SU-DHL-6 (cell line): ENCODE results near the gene TEX264.

Experiments
- H2AFZ ChIP-seq: fragments of 200-600 bp; sonication (generic); 2 replicates; pipeline ENCODE4 v1.6.1; 2014; ENCODE audit warnings: low read depth, mild to moderate bottlenecking, moderate library complexity, mixed read lengths, antibody characterized with exemption, low read length; ENCODE audit not compliant: severe bottlenecking
- H3F3A ChIP-seq: fragments of 200-600 bp; shearing (Covaris generic); 2 replicates; pipeline ENCODE4 v1.6.0; 2016; ENCODE audit warnings: antibody characterized with exemption, mild to moderate bottlenecking; ENCODE audit not compliant: insufficient read depth
- H3K27ac ChIP-seq: fragments of 200-600 bp; sonication (generic); 2 replicates; pipeline ENCODE4 v1.5.1; 2016; ENCODE audit warnings: low read depth, mild to moderate bottlenecking, low read length, moderate library complexity, mixed read lengths
- H3K27me3 ChIP-seq: fragments of 200-600 bp; sonication (generic), shearing (Covaris generic); 2 replicates; pipeline ENCODE4 v1.6.0; 2014; ENCODE audit warnings: mild to moderate bottlenecking, low read length
- H3K36me3 ChIP-seq: fragments of 200-600 bp; sonication (generic); 2 replicates; pipeline ENCODE4 v1.6.1; 2014; ENCODE audit warnings: mild to moderate bottlenecking, low read length, mixed read lengths
- H3K4me2 ChIP-seq: fragments of 300-600, 200-600 bp; shearing (Covaris generic), sonication (generic); 2 replicates; pipeline ENCODE4 v1.6.0; 2014; ENCODE audit warnings: low read length, low read depth, mild to moderate bottlenecking; ENCODE audit not compliant: poor library complexity, severe bottlenecking
- H3K4me3 ChIP-seq: fragments of 200-600 bp; sonication (generic); 2 replicates; pipeline ENCODE4 v1.5.1; 2014; ENCODE audit warnings: antibody characterized with exemption, low read length, mild to moderate bottlenecking, mixed read lengths; ENCODE audit not compliant: insufficient read depth, poor library complexity, severe bottlenecking
- H3K79me2 ChIP-seq: fragments of 200-600 bp; sonication (generic); 2 replicates; pipeline ENCODE4 v1.6.1; 2014; ENCODE audit warnings: mild to moderate bottlenecking, low read length, moderate library complexity; ENCODE audit not compliant: insufficient read depth
- H3K9ac ChIP-seq: fragments of 200-600 bp; sonication (generic); 2 replicates; pipeline ENCODE4 v1.7.0; 2014; ENCODE audit warnings: mild to moderate bottlenecking, low read length
- H3K9me2 ChIP-seq: fragments of 200-600 bp; sonication (generic); replicated peaks from 2 replicates; pipeline ENCODE4 v1.6.1; 2014; ENCODE audit warnings: low read length; ENCODE audit not compliant: insufficient read depth
- H3K9me3 ChIP-seq: fragments of 200-600 bp; sonication (generic); 2 replicates; pipeline ENCODE4 v1.6.1; 2014; ENCODE audit warnings: low read length, mixed read lengths; ENCODE audit not compliant: insufficient read depth
- H4K20me1 ChIP-seq: fragments of 200-600 bp; sonication (generic); 2 replicates; pipeline ENCODE4 v1.6.1; 2014; ENCODE audit warnings: low read depth, mild to moderate bottlenecking, antibody characterized with exemption, low read length, moderate library complexity, mixed read lengths
- EZH2phosphoT487 ChIP-seq: fragments of 200-600 bp; sonication (generic), shearing (Covaris generic); conservative IDR thresholded peaks from 2 replicates; pipeline ENCODE4 v1.6.1; 2018; ENCODE audit warnings: mild to moderate bottlenecking, antibody characterized with exemption, low read length, moderate library complexity, mixed read lengths
- TF ChIP-seq, protein P1 (sequence below): fragments of 200-600 bp; sonication (generic); IDR thresholded peaks from one replicate; pipeline ENCODE4 v1.5.1; 2017; ENCODE audit warnings: antibody characterized with exemption, mild to moderate bottlenecking, low read length, moderate library complexity; ENCODE audit not compliant: insufficient read depth, poor library complexity, severe bottlenecking

TEX264 gene

DNA sequence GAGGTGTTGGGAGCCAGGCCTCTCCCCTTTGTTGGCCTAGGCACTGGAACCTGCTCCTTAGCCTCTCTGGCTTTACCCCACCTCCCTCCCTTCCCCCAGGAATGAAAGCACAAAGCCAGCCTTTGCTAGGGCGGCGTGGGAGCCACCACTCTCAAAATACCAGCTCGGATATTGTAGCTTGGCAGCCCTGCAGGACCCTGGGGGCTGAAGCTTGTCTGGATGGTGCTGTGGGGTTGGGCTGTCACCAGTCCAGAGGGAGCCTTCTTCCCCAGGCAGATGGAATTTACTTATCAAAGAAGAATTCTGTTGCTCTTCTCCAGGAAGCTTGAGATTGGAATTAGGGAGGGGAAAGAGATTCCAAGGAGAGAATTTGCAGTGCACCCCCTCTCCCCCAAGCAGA, 20.9 kb downstream of the TEX264 start:
- Histone ChIP-seq H3K36me3 (no peaks in the 10 kb centered on the region), H3K9me2 (no peaks in the 10 kb centered on the region), H3K9ac (no peak overlapping the region), H3K79me2 (no peaks in the 10 kb centered on the region), H3K4me2 (no peak overlapping the region), H3K27me3 (no peaks in the 10 kb centered on the region), H4K20me1 (no peaks in the 10 kb centered on the region), H2AFZ (no peak overlapping the region), H3K9me3 (no peaks in the 10 kb centered on the region), H3K27ac (no peak overlapping the region), H3K4me3 (no peak overlapping the region), H3F3A (no peaks in the 10 kb centered on the region)
- TF ChIP-seq, protein P1, sequence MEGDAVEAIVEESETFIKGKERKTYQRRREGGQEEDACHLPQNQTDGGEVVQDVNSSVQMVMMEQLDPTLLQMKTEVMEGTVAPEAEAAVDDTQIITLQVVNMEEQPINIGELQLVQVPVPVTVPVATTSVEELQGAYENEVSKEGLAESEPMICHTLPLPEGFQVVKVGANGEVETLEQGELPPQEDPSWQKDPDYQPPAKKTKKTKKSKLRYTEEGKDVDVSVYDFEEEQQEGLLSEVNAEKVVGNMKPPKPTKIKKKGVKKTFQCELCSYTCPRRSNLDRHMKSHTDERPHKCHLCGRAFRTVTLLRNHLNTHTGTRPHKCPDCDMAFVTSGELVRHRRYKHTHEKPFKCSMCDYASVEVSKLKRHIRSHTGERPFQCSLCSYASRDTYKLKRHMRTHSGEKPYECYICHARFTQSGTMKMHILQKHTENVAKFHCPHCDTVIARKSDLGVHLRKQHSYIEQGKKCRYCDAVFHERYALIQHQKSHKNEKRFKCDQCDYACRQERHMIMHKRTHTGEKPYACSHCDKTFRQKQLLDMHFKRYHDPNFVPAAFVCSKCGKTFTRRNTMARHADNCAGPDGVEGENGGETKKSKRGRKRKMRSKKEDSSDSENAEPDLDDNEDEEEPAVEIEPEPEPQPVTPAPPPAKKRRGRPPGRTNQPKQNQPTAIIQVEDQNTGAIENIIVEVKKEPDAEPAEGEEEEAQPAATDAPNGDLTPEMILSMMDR = no peak
- no peak for TF ChIP-seq EZH2phosphoT487

DNA sequence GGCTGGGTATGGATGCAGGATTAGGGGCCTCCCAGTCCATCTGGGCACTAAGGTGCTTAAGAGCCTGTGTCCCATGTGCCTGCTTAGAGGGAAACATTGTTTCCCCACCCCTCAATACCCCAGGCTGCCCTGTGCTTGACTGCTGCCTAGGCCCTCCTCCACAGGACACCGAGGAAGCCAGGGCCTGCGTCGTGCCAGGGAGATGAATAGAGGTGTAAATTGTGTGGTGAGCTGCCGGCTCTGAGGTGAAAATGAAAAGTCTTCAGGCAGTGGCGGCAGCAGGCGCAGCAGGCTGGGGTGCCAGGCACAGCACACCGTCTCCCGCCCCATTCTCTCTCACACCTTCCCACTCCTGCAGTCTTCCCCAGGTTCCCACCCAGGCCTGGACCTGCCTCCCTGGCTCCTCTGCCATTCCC, 21.9 kb downstream of the TEX264 start:
- Histone ChIP-seq H3K4me3 (no peak overlapping the region), H3F3A (no peaks in the 10 kb centered on the region), H3K27me3 (no peaks in the 10 kb centered on the region), H3K4me2 (no peak overlapping the region), H3K27ac (no peak overlapping the region), H3K9me2 (no peaks in the 10 kb centered on the region), H3K9me3 (no peaks in the 10 kb centered on the region), H3K79me2 (no peaks in the 10 kb centered on the region), H4K20me1 (no peaks in the 10 kb centered on the region), H3K36me3 (no peaks in the 10 kb centered on the region), H3K9ac (no peak overlapping the region), H2AFZ (no peak overlapping the region)
- TF ChIP-seq, protein P1 = no peak
- TF ChIP-seq EZH2phosphoT487 = no peak

DNA sequence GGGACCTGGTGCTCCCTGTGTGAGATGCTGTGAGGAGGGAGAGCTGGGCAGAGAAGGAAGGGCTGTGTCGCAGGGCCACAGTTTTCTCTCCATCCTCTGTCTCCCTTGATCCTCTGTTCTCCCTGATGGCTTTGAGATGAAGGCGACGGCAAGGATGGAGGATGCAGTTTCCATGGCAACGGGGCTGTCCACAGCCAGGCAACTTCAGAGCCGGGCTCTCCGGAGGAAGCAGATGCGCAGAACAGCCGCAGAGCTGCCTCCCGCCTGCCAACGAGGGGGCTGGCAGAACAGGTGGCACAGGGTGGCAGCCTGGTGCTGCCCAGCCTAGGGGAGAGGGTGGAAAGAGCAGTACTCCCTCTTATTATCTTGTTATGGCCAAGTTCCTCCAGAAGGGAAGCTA, 25.9 kb downstream of the TEX264 start:
- Histone ChIP-seq H2AFZ (no peak overlapping the region), H3K4me2 (no peak overlapping the region), H3K9ac (no peak overlapping the region), H3F3A (no peaks in the 10 kb centered on the region), H3K36me3 (no peaks in the 10 kb centered on the region), H4K20me1 (no peaks in the 10 kb centered on the region), H3K27me3 (no peaks in the 10 kb centered on the region), H3K79me2 (no peaks in the 10 kb centered on the region), H3K9me2 (no peaks in the 10 kb centered on the region), H3K27ac (no peak overlapping the region), H3K4me3 (no peak overlapping the region), H3K9me3 (no peaks in the 10 kb centered on the region)
- TF ChIP-seq, protein P1 = no peak
- TF ChIP-seq EZH2phosphoT487 = no peak

DNA sequence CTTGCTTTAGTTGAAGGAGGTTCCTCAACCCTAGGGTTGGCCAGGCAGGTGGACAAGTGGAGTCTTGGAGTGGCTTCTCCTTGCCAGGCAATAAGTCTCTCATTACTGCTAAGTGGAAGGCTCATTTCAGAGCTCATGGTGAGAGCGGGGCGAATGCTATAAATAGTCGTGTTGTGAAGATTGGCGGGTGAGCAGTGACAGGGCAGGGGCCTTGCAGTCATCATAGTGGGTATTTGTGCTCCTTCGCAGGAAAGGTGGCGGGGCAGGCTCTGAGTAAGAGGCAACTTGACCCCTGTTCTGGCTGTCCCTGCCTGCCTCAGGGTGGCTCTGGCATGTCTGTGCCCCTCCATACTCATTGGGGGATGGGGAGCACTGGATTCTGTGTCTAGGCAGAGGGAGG, 27.2 kb downstream of the TEX264 start:
- Histone ChIP-seq H3K9ac (no peak overlapping the region), H3K27ac (no peak overlapping the region), H4K20me1 (no peaks in the 10 kb centered on the region), H3K36me3 (no peaks in the 10 kb centered on the region), H3K9me3 (no peaks in the 10 kb centered on the region), H3K4me2 (no peak overlapping the region), H3K79me2 (no peaks in the 10 kb centered on the region), H3K9me2 (no peaks in the 10 kb centered on the region), H2AFZ (no peak overlapping the region), H3K4me3 (no peak overlapping the region), H3K27me3 (no peaks in the 10 kb centered on the region), H3F3A (no peaks in the 10 kb centered on the region)
- TF ChIP-seq, protein P1 = no peak
- TF ChIP-seq EZH2phosphoT487 = no peak
